HG03457 (cell line): Measurements from ENCODE around the gene CAMKK1.
"Not testable (repeated sequence)": the region's sequence is repeated elsewhere in the genome, so short reads cannot be mapped to it uniquely, and the experiment has no call there.

ENCODE experiments used
- ATAC-seq: cut with Tn5 transposase; IDR thresholded peaks from one replicate; pipeline ENCODE4 v1.9.1; 2021; ENCODE audit warnings: moderate number of reproducible peaks; ENCODE audit not compliant: unreplicated experiment

The CAMKK1 gene

GRCh38 chr17:3848229-3848835, 44.5 kb downstream of the CAMKK1 start:
- no peak for ATAC-seq

DNA sequence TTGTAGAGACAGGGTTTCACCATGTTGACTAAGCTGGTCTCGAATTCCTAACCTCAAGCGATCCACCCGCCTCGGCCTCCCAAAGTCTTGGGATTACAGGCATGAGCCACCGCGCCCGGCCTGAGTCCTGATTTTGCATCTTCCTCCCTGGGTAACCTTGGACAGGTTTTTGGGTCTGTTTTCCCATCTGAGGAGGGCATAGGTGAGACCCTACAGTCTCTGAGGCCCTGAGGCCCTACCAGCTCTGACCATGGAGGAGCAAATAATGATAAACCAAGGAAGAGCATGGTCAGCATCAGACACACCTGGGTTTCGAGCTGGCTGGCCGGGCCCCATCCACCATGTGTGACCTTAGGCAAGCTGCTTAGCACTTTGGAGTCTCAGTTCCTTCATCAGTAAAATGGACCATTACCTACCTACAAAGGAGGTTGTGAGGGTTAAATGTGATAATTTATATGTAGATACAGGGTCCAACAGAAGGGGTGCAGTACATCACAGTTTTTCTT, 45.6 kb downstream of the CAMKK1 start:
- no peak for ATAC-seq

GRCh38 chr17:3846437-3847164, 46.3 kb downstream of the CAMKK1 start:
- no peak for ATAC-seq

- peak; percentile 78 for ATAC-seq
These were observed 47.0 kb downstream of the CAMKK1 start, which contains the start of gene NCBP3 for GRCh38 chr17:3845621-3846436. TSS of gene NCBP3 (minus strand) at chr17:3846246. CDS start at chr17:3846223, 23 bp downstream.

GRCh38 chr17:3845291-3845620, 47.6 kb downstream of the CAMKK1 start:
- no peak for ATAC-seq

DNA sequence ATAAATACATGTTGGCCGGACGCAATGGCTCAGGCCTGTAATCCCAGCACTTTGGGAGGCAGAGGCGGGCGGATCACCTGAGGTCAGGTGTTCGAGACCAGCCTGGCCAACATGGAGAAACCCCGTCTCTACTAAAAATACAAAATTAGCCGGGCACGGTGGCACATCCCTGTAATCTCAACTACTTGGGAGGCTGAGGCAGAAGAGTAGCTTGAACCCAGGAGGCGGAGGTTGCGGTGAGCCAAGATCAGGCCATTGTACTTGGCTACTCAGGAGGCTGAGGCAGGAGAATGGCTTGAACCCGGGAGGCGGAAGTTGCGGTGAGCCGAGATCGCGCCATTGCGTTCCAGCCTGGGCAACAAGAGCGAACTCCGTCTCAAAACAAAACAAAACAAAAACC, 48.3 kb downstream of the CAMKK1 start:
- ATAC-seq, result not testable (repeated sequence)

DNA sequence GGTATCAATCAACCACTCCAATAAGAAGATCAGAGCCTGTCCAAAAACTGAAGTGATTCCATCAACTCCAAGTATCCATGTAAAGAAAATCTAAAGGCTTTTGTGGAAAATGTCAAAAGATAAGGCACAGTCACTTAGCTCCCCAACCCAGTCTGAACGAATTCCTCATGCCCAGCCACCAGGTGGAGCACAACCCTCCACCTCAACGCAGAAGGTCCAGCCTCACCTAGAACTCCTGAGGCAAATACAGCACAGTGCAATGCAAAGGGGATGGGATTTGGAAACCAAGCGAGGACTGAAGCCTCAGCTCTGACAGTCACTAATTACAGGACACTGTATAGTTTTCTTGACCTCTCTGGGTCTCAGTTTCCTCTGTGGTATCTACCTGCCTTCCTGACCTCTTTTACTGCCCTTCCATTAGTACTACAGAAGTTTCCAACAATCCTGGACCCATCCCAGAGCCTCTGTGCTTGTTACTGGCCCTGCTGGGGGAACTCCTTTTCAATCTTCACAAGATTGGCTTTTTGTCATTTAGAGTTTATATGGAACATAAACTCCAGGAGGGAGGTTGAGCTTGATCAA, 48.8 kb downstream of the CAMKK1 start:
- no peak for ATAC-seq

- no peak for ATAC-seq
These were observed 54.6 kb downstream of the CAMKK1 start for GRCh38 chr17:3838206-3838605.

- no peak for ATAC-seq
These were observed 56.3 kb downstream of the CAMKK1 start for GRCh38 chr17:3836551-3836950.

GRCh38 chr17:3835410-3836229, 57.2 kb downstream of the CAMKK1 start:
- no peak for ATAC-seq

- no peak for ATAC-seq
These were observed 58.0 kb downstream of the CAMKK1 start for GRCh38 chr17:3834811-3835210.

GRCh38 chr17:3828852-3829232, 64.0 kb downstream of the CAMKK1 start:
- no peak for ATAC-seq

DNA sequence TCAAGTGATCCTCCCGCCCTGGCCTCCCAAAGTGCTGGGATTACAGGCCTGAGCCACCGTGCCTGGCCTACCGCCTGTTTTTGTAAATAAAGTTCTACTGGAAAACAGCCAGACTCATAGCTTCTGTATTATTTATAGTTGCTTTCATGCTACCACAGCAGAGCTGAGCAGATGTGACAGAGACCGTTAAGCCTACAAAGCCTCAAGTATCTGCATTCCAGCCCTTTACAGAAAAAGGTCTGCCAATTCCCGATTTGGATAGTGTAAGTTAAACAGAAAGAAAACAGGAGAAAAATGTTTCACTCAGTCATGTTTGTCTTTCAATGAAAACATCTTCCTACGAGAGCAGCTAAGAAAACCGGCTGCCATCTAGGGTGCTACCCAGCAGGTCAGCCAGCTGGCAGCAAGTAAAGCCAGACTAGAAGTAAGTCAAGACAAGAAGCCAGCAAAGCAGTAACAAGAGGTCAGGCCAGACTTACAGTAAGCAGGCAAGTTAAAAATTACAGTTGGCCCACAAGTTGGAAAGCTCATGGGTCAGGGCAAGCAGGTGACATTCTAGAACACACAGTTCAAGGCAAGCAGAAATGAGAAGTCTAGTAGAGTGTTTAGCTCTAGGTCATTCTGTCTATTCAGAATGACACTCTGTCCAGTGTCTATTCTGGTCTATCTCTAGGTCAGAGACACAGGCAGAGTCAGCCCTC, 64.6 kb downstream of the CAMKK1 start:
- no peak for ATAC-seq

DNA sequence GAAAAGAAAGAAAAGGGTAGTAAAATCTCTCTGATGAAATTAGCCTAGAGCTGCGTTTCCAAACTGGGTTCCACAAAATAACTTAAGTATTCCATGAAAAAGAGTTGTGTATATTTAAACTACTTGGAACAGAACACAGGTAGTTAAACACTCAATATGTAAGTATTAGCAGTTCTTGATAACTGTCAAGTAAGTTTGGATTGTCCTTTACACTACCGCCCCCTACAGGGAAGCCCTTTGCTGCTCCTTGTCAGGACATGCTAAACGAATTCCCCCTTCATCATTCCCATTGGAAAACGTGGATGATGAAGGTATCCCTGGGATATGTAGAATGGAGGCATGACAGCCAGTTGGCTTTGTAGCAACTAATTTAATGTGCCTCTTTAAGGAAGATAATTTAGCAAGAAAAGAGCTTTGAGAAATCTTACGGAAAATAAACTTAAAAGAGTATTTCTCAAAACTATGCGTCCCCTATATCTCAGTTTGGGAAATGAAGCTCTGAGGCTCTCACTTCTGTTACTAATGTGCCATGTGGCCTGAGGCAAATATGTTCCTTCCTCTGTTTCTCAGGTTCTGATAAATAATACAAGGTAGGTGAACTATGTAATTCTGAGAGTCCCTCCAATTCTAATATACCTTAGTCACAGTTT, 65.6 kb downstream of the CAMKK1 start:
- no peak for ATAC-seq

- ATAC-seq, result no peak
These were observed 66.7 kb downstream of the CAMKK1 start for GRCh38 chr17:3826191-3826590.

DNA sequence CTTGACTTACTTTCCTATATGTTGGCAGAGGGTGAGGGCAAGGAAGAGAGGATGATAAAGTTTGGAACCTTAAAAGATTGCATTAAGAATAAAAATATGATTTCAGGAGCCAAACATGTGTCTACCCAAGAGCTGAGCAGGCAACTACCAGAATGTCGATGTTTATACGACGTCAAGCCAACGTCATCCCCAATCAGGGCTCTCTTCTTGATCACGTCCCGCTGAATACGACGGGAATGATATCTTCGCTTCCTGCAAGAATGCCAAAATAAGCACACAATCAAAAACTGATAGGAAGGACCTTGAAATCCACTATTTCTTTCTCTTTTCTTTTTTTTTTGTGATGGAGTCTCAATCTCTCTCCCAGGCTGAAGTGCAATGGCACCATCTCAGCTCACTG, 71.8 kb downstream of the CAMKK1 start:
- no peak for ATAC-seq

GRCh38 chr17:3818786-3819185, 74.1 kb downstream of the CAMKK1 start:
- no peak for ATAC-seq

- no peak for ATAC-seq
These were observed 74.8 kb downstream of the CAMKK1 start for GRCh38 chr17:3817851-3818605.

- no peak for ATAC-seq
These were observed 76.9 kb downstream of the CAMKK1 start for GRCh38 chr17:3815925-3816324.
